Endothelial cell of umbilical vein (primary cell): ENCODE data around the gene ZP3. TPM values are rescaled to one million over a fixed set of nuclear protein-coding genes. Genes with fewer than 3 reads are reported as not detected.

Experiments
- BruUV-seq: library from RNA; stranded (reverse); fragments of 400-500 nt; replicated peaks from 2 replicates; lab custom pipeline; 2021; lab: Mats Ljungman, UMichigan
- CTCF ChIA-PET: fragments of 300-600, 350-600 bp; sonication (Branson Sonifier 250); formaldehyde crosslinking; loops from one replicate; lab custom pipeline; 2021; ENCODE audit warnings: antibody characterized with exemption, inconsistent platforms; lab: Charles Lee
- POLR2A ChIA-PET: fragments of 300-600, 350-600 bp; sonication (Branson Sonifier 250); formaldehyde crosslinking; loops from one replicate; lab custom pipeline; 2021; ENCODE audit warnings: antibody characterized with exemption, inconsistent platforms; lab: Charles Lee
- DNase-seq: peaks from one replicate; pipeline ENCODE4 v3.0.0-alpha.2; 2011; ENCODE audit warnings: low read depth, low spot score
- FAIRE-seq: peaks from 2 replicates; lab custom pipeline; 2011; peaks lifted over from hg19 to GRCh38; lab: Jason Lieb, UNC
- H2AFZ ChIP-seq: 2 replicates; pipeline ENCODE4 v1.6.0; 2012; ENCODE audit warnings: low read depth, low read length, control low read depth, inconsistent platforms
- H3K27ac ChIP-seq: 2 replicates; pipeline ENCODE4 v1.5.1; 2011; ENCODE audit warnings: low read depth, mild to moderate bottlenecking, control low read depth, low read length, moderate library complexity; ENCODE audit not compliant: insufficient read depth
- H3K27me3 ChIP-seq, 2 experiments: 2 replicates each; pipeline versions ENCODE4 v1.6.0 to v1.6.1; 2011; ENCODE audit warnings: low read length in 2 of 2, mixed read lengths in 1 of 2; ENCODE audit not compliant: control insufficient read depth in 2 of 2, insufficient read depth in 2 of 2
- H3K36me3 ChIP-seq, 2 experiments: 2 replicates in 1 of 2; 3 replicates in 1 of 2; pipeline ENCODE4 v1.5.1; 2011; ENCODE audit warnings: low read length in 2 of 2, mild to moderate bottlenecking in 1 of 2, moderate library complexity in 1 of 2; ENCODE audit not compliant: control insufficient read depth in 2 of 2, insufficient read depth in 2 of 2; ENCODE audit errors: extremely low read depth in 1 of 2
- H3K4me1 ChIP-seq: 3 replicates; pipeline ENCODE4 v1.5.1; 2011; ENCODE audit warnings: mild to moderate bottlenecking, low read length; ENCODE audit not compliant: control insufficient read depth, insufficient read depth; ENCODE audit errors: extremely low read depth
- H3K4me2 ChIP-seq: 2 replicates; pipeline ENCODE4 v1.6.1; 2011; ENCODE audit warnings: low read length, control low read depth, mixed read lengths; ENCODE audit not compliant: insufficient read depth
- H3K4me3 ChIP-seq, 3 experiments: fragments of 200-600 bp in 1 of 3; sonication (generic), shearing (Covaris generic) in 1 of 3; replicated peaks in 1 of 3; 2 replicates each; pipeline ENCODE4 v1.5.1; 2011 to 2016; ENCODE audit warnings: control low read depth in 3 of 3, low read length in 3 of 3, mild to moderate bottlenecking in 2 of 3, inconsistent platforms in 1 of 3, low read depth in 1 of 3, moderate library complexity in 1 of 3; ENCODE audit not compliant: insufficient read depth in 1 of 3
- H3K79me2 ChIP-seq: 2 replicates; pipeline ENCODE4 v1.6.0; 2012; ENCODE audit warnings: low read length, inconsistent platforms; ENCODE audit not compliant: control insufficient read depth, insufficient read depth
- H3K9ac ChIP-seq: replicated peaks from 2 replicates; pipeline ENCODE3; 2011; ENCODE audit warnings: low read length, control low read depth; ENCODE audit not compliant: insufficient read depth; ENCODE audit errors: extremely low read depth
- H3K9me1 ChIP-seq: replicated peaks from 3 replicates; pipeline ENCODE4 v1.6.0; 2011; ENCODE audit warnings: mild to moderate bottlenecking, low read length; ENCODE audit not compliant: control insufficient read depth, insufficient read depth; ENCODE audit errors: extremely low read depth
- H3K9me3 ChIP-seq: replicated peaks from 2 replicates; pipeline ENCODE4 v1.5.1; 2012; ENCODE audit warnings: low read length, inconsistent platforms; ENCODE audit not compliant: control insufficient read depth, insufficient read depth
- H4K20me1 ChIP-seq: replicated peaks from 2 replicates; pipeline ENCODE3; 2011; ENCODE audit warnings: mild to moderate bottlenecking, low read length; ENCODE audit not compliant: control insufficient read depth, insufficient read depth; ENCODE audit errors: extremely low read depth
- EZH2 ChIP-seq: IDR thresholded peaks from 2 replicates; pipeline ENCODE4 v1.6.1; 2012; ENCODE audit warnings: borderline replicate concordance, low read depth, mild to moderate bottlenecking, moderate library complexity, low read length, inconsistent platforms; ENCODE audit not compliant: severe bottlenecking
- FOS ChIP-seq: IDR thresholded peaks from 2 replicates; pipeline ENCODE4 v1.6.1; 2011; ENCODE audit warnings: mild to moderate bottlenecking, low read length, moderate library complexity, borderline replicate concordance; ENCODE audit not compliant: insufficient read depth
- GATA2 ChIP-seq: IDR thresholded peaks from 2 replicates; pipeline ENCODE4 v1.7.0; 2011; ENCODE audit warnings: low read depth, mild to moderate bottlenecking, moderate library complexity, mixed read lengths, low read length; ENCODE audit not compliant: insufficient read length, insufficient read depth
- JUN ChIP-seq: IDR thresholded peaks from 2 replicates; pipeline ENCODE4 v1.6.1; 2011; ENCODE audit warnings: borderline replicate concordance, low read depth; ENCODE audit not compliant: insufficient read length, insufficient read depth
- MYC ChIP-seq: IDR thresholded peaks from one replicate; pipeline ENCODE4 v1.6.1; 2011; ENCODE audit warnings: mild to moderate bottlenecking, low read depth, low read length
- POLR2A ChIP-seq: IDR thresholded peaks from 2 replicates; pipeline ENCODE4 v1.6.1; 2012; ENCODE audit warnings: low read depth, mild to moderate bottlenecking, control low read depth, low read length
- POLR2AphosphoS5 ChIP-seq: IDR thresholded peaks from 2 replicates; pipeline ENCODE4 v1.6.1; 2012; ENCODE audit warnings: low read depth, mild to moderate bottlenecking, control low read depth, low read length, moderate library complexity; ENCODE audit not compliant: insufficient read depth
- dilution Hi-C: fragments of 300-500 bp; cut with MboI; formaldehyde crosslinking; loops from one replicate; pipeline ENCODE4 v1.15.0; 2019; ENCODE audit warnings: low sequenced_read_pairs; ENCODE audit not compliant: extremely low pct_ligation_motif_present
- intact Hi-C: fragments of 100-400 bp; cut with micrococcal nuclease; formaldehyde crosslinking; loops from one replicate; pipeline ENCODE4 v1.10.0; 2022
- polyA plus RNA-seq, 4 experiments: library from polyadenylated mRNA; depleted of rRNA in 3 of 4; stranded (reverse) in 3 of 4; unstranded in 1 of 4; fragments of >200 nt; gene quantifications; 2 replicates each; pipeline versions ENCODE4 v1.2.1 to v1.2.3, GENCODE V29; 2011 to 2012; ENCODE audit warnings: missing spikeins in 1 of 4
- total RNA-seq: library from RNA; stranded (reverse); gene quantifications from 2 replicates; pipeline ENCODE4 v1.2.3, GENCODE V29; 2021
- TF ChIP-seq, protein P1 (sequence below), 2 donors: IDR thresholded peaks; 1 replicate in 1 of 2; 2 replicates in 1 of 2; pipeline ENCODE4 v1.5.1; 2011; ENCODE audit warnings: low read length in 2 of 2, mild to moderate bottlenecking in 2 of 2, moderate library complexity in 2 of 2, control low read depth in 1 of 2, inconsistent platforms in 1 of 2, low read depth in 1 of 2; ENCODE audit not compliant: insufficient read depth in 1 of 2; ENCODE audit errors: extremely low read depth in 1 of 2
- TF ChIP-seq, protein P2 (sequence below): IDR thresholded peaks from 2 replicates; pipeline ENCODE4 v1.6.1; 2011; ENCODE audit not compliant: insufficient read depth, insufficient read length

Gene ZP3
- total and polyA plus RNA-seq, 2 donors (not counting 3 experiments of a cell fraction or from before 2014, with no cell fraction given): 3.0 to 4.0 TPM

DNA sequence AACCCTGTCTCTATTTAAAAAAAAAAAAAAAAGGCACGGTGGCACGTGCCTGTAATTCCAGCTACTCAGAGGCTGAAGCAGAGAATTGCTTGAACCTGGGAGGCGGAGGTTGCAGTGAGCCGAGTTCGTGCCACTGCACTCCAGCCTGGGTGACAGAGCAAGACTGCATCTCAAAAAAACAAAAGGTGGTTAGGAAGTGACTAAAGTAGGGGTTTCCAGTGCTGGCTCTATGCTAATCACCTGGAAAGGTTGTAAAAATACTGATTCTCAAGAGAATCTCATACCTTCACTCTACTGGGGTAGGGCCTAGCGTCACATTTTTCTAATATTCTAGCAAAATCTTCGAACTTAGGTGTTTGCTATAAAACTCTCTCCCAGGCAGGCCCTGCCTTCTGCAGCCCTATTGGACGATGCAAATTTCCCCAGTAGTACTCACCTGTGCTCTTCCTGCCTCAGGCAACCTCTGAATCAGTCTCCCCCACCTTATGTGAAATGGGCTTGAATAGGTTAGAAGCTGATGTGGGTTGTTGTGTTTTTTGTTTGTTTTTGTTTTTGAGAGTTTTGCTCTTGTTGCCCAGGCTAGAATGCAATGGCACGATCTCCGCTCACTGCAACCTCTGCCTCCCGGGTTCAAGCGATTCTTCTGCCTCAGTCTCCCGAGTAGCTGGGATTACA is 3.5 kb downstream of the ZP3 start:
- Histone ChIP-seq H3K4me1 (peaks cover 9% of the 10 kb centered on the region), H3K4me2 (no peak overlapping the region), H3K79me2 (no peaks in the 10 kb centered on the region), H3K36me3 (no peaks in the 10 kb centered on the region), H4K20me1 (no peaks in the 10 kb centered on the region), H2AFZ (no peak overlapping the region), H3K27ac (no peak overlapping the region), H3K27me3 (no peaks in the 10 kb centered on the region), H3K9me1 (no peaks in the 10 kb centered on the region), H3K9me3 (no peaks in the 10 kb centered on the region), H3K9ac (no peak overlapping the region), H3K4me3 (no peak overlapping the region)
- TF ChIP-seq GATA2 (no peak), POLR2AphosphoS5 (no peak), EZH2 (no peak), FOS (no peak), JUN (no peak), POLR2A (no peak), MYC (no peak)
- TF ChIP-seq, protein P1, sequence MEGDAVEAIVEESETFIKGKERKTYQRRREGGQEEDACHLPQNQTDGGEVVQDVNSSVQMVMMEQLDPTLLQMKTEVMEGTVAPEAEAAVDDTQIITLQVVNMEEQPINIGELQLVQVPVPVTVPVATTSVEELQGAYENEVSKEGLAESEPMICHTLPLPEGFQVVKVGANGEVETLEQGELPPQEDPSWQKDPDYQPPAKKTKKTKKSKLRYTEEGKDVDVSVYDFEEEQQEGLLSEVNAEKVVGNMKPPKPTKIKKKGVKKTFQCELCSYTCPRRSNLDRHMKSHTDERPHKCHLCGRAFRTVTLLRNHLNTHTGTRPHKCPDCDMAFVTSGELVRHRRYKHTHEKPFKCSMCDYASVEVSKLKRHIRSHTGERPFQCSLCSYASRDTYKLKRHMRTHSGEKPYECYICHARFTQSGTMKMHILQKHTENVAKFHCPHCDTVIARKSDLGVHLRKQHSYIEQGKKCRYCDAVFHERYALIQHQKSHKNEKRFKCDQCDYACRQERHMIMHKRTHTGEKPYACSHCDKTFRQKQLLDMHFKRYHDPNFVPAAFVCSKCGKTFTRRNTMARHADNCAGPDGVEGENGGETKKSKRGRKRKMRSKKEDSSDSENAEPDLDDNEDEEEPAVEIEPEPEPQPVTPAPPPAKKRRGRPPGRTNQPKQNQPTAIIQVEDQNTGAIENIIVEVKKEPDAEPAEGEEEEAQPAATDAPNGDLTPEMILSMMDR (IDR thresholded peaks at IDR 0.05; ENCODE audit: extremely low read depth in 1 of 2, insufficient read depth in 1 of 2, low read depth in 1 of 2, low read length in 2 of 2): no peak
- TF ChIP-seq, protein P2, sequence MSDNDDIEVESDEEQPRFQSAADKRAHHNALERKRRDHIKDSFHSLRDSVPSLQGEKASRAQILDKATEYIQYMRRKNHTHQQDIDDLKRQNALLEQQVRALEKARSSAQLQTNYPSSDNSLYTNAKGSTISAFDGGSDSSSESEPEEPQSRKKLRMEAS: no peak
- intact Hi-C loops (loop anchor here (2.0 kb wide), 1 partner anchor 69 kb away; the partner anchor contains the start of gene YWHAG), dilution Hi-C loops (no loop called here)
- ChIA-PET POLR2A (no interaction called here), CTCF (interaction anchor here (0.7 kb wide), 1 partner anchor 1248 kb away, joined by 3 read pairs; no protein-coding TSS in a partner anchor)
- FAIRE-seq: no peak
- no peak for DNase-seq
- BruUV-seq: no TSS peak
